Esophagus squamous epithelium (tissue), 5 donors: ENCODE measurements around the gene GAL3ST2. TPM values are rescaled to one million over a fixed set of nuclear protein-coding genes. Genes with fewer than 3 reads are reported as not detected.
"Not testable (repeated sequence)": the region's sequence is repeated elsewhere in the genome, so short reads cannot be mapped to it uniquely, and the experiment has no call there.

Source experiments
- DNase-seq: peaks from one replicate; lab custom pipeline; 2025; lab: John Stamatoyannopoulos, UW
- H3K27ac ChIP-seq, 4 donors: fragments of 200-600 bp; sonication (generic); one replicate each; pipeline ENCODE4 v1.5.1; 2016 to 2019; ENCODE audit warnings: mild to moderate bottlenecking in 1 of 4
- H3K27me3 ChIP-seq, 4 donors: fragments of 200-600 bp; sonication (generic); 1 replicate in 3 of 4; 2 replicates in 1 of 4; pipeline versions ENCODE4 v1.5.1 to v1.6.0; 2017 to 2021; ENCODE audit warnings: antibody characterized with exemption in 1 of 4
- H3K36me3 ChIP-seq, 3 donors: fragments of 200-600 bp; sonication (generic); one replicate each; pipeline ENCODE4 v1.5.1; 2016 to 2019
- H3K4me1 ChIP-seq, 3 donors: fragments of 200-600 bp; sonication (generic); one replicate each; pipeline ENCODE4 v1.5.1; 2017 to 2019
- H3K4me3 ChIP-seq, 4 donors: fragments of 200-600 bp; sonication (generic); 1 replicate in 3 of 4; 2 replicates in 1 of 4; pipeline ENCODE4 v1.5.1; 2016 to 2019; ENCODE audit warnings: mild to moderate bottlenecking in 2 of 4, moderate library complexity in 1 of 4
- H3K9me3 ChIP-seq, 3 donors: fragments of 200-600 bp; sonication (generic); one replicate each; pipeline ENCODE4 v1.5.1; 2016 to 2019
- POLR2A ChIP-seq, 4 donors: fragments of 450-650 bp; IDR thresholded peaks; one replicate each; pipeline ENCODE4 v1.6.1; 2017; ENCODE audit warnings: antibody characterized with exemption in 4 of 4, mild to moderate bottlenecking in 4 of 4, moderate library complexity in 3 of 4
- WGBS, 2 donors: methylation state at CpG; one replicate each; pipeline ENCODE4 v1.1.5; 2018; 5-methylcytosine and 5-hydroxymethylcytosine counted together
- intact Hi-C: fragments of 100-400 bp; cut with DNase I; formaldehyde crosslinking; loops from one replicate; pipeline ENCODE4 v1.15.0; 2022
- total RNA-seq, 4 donors: library from RNA; depleted of rRNA; stranded (reverse); fragments of >200 nt; gene quantifications; one replicate each; pipeline ENCODE4 v1.1.0, GENCODE V29; 2016
- TF ChIP-seq, protein P1 (sequence below), 6 experiments: fragments of 450-650 bp in 4 of 6; fragments of 200-600 bp in 2 of 6; sonication (generic) in 2 of 6; IDR thresholded peaks; one replicate each; pipeline ENCODE4 v1.5.1; 2016 to 2019; ENCODE audit warnings: antibody characterized with exemption in 6 of 6, mild to moderate bottlenecking in 4 of 6, moderate library complexity in 4 of 6
- donor health status: DM: yes; HTN: yes; CAD: no.

GAL3ST2 gene
- total RNA-seq, 4 donors from 2014 or later = 0.38 TPM; not detected in 3

DNA sequence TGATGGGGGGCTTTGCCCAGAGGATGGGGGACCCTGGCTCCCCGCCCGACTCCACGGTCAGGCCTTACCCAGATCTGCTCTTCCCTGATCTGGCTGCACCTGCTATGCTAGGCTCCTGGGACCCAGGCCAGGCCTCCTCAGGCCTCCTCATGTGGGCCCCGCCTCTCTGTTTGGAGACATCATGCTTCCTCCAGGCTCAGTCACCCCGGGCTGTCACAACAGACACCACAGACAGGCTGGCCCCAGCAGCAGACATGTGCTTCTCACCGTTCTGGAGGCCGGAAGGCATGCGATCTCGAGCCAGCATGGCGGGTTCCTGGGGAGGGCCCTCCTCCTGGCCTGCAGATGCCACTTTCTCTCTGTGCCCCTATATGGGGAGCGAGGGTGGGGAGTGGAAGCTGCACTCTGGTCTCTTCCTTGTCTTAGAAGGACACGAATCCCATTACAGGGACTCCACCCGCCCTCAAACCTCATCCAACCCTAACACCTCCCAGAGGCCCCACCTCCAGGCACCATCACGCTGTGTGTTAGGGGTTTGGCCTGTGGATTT is 21.5 kb downstream of the GAL3ST2 start:
- intact Hi-C loops = no loop called here
- 78 to 82% methylated on average over 9 of the region's 14 CpGs for WGBS, 2 donors
- H3K4me1 ChIP-seq = peaks cover 2 to 4% (median 2%) of the 10 kb centered on the region in 3 donors

DNA sequence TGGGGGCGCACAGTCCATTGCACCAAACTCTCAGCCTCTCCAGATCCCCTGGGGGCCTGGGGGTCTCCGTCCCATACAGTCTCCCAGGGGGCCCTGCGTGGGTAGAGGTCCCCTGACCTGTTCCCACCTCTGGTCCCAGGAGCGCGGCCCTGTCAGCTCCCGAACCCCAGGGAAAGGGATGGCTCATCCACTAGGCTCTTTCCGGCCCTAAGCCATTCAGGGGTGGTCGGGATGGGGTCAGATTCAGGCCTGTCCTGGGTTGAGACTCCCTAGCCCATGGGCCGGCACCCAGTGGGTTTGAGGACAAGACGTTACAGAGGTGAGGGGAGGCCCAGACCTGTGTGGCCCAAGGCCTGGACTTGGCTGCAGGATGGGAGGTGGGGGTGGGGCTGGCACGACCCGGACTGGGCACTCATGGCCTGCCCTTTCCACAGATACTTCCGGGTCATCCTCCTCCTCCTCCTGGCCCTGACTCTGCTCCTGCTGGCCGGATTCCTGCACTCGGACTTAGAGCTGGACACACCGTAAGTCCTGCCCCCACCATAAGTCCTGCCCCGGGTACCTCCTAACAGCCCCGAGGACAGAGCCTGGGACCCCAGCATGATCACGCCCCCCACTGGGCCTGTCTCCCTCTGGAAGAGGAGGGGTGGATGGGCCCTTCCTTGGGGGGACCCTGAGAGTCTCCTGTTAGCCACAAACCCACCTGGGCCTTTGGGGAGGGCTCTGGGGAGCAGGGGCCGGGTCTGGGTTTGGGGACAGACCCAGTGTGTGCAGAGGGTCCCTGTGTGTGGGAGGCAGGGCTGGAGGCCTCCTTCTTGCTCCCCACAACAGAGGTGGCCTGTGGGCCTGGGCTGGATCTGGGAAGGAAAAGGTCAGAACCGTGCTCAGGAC is 22.3 kb downstream of the GAL3ST2 start:
- H3K4me3 ChIP-seq = no peak overlapping the region
- TF ChIP-seq POLR2A (IDR thresholded peaks at IDR 0.05) = no peak
- TF ChIP-seq, protein P1, sequence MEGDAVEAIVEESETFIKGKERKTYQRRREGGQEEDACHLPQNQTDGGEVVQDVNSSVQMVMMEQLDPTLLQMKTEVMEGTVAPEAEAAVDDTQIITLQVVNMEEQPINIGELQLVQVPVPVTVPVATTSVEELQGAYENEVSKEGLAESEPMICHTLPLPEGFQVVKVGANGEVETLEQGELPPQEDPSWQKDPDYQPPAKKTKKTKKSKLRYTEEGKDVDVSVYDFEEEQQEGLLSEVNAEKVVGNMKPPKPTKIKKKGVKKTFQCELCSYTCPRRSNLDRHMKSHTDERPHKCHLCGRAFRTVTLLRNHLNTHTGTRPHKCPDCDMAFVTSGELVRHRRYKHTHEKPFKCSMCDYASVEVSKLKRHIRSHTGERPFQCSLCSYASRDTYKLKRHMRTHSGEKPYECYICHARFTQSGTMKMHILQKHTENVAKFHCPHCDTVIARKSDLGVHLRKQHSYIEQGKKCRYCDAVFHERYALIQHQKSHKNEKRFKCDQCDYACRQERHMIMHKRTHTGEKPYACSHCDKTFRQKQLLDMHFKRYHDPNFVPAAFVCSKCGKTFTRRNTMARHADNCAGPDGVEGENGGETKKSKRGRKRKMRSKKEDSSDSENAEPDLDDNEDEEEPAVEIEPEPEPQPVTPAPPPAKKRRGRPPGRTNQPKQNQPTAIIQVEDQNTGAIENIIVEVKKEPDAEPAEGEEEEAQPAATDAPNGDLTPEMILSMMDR (IDR thresholded peaks at IDR 0.05) = no peak
- no peak for DNase-seq
- peaks cover 6 to 12% (median 10%) of the 10 kb centered on the region in 3 donors for H3K4me1 ChIP-seq
- no peaks in the 10 kb centered on the region for H3K9me3 ChIP-seq
- intact Hi-C loops = no loop called here
- peaks cover 0 to 38% (median 1%) of the 10 kb centered on the region in 4 donors for H3K27me3 ChIP-seq
- H3K27ac ChIP-seq = no peak overlapping the region
- H3K36me3 ChIP-seq = no peaks in the 10 kb centered on the region
- WGBS, 2 donors = 88 to 91% methylated on average over 5 to 6 of the region's 21 CpGs

More for the DNA sequence above, 21.5 kb downstream of the GAL3ST2 start:
- no peak for DNase-seq
- TF ChIP-seq POLR2A (IDR thresholded peaks at IDR 0.05) = no peak
- TF ChIP-seq, protein P1 (IDR thresholded peaks at IDR 0.05) = no peak
- peaks cover 0 to 31% (median 1%) of the 10 kb centered on the region in 4 donors for H3K27me3 ChIP-seq
- H3K9me3 ChIP-seq = no peaks in the 10 kb centered on the region
- H3K27ac ChIP-seq = no peak overlapping the region
- H3K4me3 ChIP-seq = no peak overlapping the region
- H3K36me3 ChIP-seq = no peaks in the 10 kb centered on the region

DNA sequence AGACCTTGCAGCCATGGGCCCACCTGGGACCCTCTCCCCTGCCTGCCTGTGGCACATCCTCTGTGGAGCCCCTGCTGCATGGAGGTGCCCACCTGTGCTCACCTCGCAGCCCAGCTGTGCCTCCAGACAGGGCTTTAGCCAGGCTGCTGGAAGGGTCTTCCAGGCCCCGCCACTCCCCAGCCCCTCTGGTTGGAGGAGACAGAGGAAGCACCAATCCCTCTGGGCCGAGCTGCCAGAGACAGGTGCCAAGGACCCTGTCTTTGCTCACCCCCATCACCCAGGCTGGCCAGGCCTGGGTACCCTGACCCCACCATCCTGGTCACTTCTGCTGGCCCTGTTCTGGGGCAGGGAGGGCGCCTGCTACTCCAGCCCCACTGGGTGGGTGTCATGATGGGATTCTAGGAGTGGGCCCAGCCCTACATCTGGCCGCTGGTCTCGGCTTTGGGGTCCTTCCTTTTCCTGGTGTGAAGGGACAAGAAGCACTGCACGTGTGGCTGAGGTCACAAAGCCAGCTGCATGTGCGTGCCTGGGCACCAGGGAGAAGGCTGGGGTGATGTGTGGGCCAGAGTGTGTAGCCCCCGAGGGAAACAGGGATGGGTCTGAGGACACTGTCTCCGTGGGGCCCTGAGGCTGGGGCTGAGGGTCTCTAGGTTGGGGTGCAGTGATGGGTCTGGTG is 23.0 kb downstream of the GAL3ST2 start:
- no peak for TF ChIP-seq POLR2A (IDR thresholded peaks at IDR 0.05)
- TF ChIP-seq, protein P1 (IDR thresholded peaks at IDR 0.05) = no peak
- Histone ChIP-seq H3K4me3 (no peak overlapping the region), H3K27ac (no peak overlapping the region), H3K4me1 (peaks cover 14 to 20% (median 17%) of the 10 kb centered on the region in 3 donors), H3K27me3 (peaks cover 4 to 46% (median 6%) of the 10 kb centered on the region in 4 donors), H3K36me3 (no peaks in the 10 kb centered on the region), H3K9me3 (no peaks in the 10 kb centered on the region)
- intact Hi-C loops = no loop called here
- DNase-seq = no peak
- WGBS, 2 donors = 90 to 93% methylated on average over 3 to 7 of the region's 10 CpGs

DNA sequence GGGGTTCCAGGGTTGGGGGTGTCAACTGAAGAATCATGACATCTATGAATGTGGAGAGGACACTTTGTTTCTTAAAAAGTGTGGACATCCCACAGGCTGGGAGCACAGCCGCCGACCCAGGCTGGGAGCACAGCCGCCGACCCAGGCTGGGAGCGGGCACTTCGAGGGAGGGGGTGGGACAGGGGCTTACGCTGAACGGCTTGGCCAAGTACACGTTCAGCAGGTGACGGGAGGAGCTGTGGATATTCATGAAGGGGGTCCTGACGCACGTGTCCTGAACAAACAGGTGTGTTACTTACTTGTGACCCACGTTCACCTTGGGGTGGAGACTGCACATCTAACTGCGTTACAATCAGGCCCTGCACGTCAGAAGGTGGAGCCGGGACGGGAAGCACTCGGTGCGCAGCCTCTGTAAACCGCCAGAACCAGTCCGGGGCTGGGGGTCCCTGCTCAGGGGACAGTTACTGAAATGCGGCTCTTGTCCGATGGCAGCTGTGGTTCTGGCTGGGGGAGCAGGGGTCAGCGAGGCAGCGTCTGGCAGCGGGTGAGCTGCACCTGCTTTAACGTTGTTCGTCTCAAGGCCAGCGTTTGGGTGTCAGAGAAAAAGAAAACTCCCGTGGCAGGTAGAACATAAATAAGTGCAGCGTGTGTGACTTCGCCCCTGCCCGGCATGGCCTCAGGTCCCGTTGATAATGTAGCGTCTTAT is 23.7 kb downstream of the GAL3ST2 start:
- DNase-seq, H3K4me3 ChIP-seq, H3K36me3 ChIP-seq, H3K9me3 ChIP-seq, H3K27ac ChIP-seq, intact Hi-C loops: not testable (repeated sequence)
- H3K4me1 ChIP-seq = peaks cover 16 to 23% (median 20%) of the 10 kb centered on the region in 3 donors
- WGBS, 2 donors = 72 to 82% methylated on average over 18 to 31 of the region's 35 CpGs
- H3K27me3 ChIP-seq = peaks cover 6 to 49% (median 8%) of the 10 kb centered on the region in 4 donors
